CD4-positive, alpha-beta T cell treated with Interleukin-4 for 1 hour (primary cell): ENCODE measurements around the gene NPR1.
"Not testable (repeated sequence)": the region's sequence is repeated elsewhere in the genome, so short reads cannot be mapped to it uniquely, and the experiment has no call there.

Experiments used
- DNase-seq, 2 donors: peaks; one replicate each; pipeline ENCODE4 v3.0.0-alpha.2; 2020 to 2022

The NPR1 gene

DNA sequence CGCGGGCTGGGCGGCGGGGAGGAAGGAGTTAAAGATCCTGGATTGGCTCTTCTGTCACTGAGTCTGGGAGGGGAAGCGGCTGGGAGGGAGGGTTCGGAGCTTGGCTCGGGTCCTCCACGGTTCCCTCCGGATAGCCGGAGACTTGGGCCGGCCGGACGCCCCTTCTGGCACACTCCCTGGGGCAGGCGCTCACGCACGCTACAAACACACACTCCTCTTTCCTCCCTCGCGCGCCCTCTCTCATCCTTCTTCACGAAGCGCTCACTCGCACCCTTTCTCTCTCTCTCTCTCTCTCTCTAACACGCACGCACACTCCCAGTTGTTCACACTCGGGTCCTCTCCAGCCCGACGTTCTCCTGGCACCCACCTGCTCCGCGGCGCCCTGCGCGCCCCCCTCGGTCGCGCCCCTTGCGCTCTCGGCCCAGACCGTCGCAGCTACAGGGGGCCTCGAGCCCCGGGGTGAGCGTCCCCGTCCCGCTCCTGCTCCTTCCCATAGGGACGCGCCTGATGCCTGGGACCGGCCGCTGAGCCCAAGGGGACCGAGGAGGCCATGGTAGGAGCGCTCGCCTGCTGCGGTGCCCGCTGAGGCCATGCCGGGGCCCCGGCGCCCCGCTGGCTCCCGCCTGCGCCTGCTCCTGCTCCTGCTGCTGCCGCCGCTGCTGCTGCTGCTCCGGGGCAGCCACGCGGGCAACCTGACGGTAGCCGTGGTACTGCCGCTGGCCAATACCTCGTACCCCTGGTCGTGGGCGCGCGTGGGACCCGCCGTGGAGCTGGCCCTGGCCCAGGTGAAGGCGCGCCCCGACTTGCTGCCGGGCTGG is at the start of gene NPR1:
Gene NPR1 (plus strand): TSS at position 170 of the 818 bp plus-strand sequence. CDS start 421 bp downstream, at position 591.
- no peak for DNase-seq

DNA sequence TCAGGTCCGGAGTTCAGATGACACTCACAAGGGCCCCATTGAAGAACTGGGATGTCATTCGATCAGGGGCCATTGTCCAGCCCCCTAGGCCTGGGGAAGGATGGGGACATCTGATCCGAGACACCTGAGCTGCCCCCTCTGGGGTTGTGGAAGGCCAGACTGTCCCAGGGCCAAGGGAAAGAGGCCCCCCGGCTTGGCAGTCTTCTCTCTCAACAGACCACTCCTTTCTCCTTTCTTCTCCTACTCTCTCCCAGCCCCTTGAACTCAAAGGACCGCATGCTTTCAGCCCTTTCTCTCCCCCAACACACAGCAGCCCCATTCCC is 49.2 kb upstream of the NPR1 start:
- no peak for DNase-seq

DNA sequence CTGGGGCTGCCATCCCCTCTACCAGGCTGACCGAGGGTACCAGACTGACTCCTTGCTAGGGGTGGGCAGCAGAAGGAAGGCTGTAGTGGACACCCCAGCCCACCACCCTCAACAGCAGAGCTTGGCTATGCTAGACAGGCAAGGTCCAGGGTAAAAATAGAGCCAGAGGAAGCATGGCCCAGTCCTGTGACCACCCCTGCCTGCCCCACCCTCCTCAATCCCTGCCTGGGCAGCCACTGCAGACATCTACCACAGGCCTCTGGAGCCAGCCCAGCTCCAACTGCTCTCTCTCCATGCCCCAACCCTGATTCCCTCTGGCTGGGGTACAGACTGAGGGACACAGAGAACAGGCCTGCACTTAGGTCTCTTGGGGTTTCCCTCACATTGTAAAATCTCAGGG is 48.5 kb upstream of the NPR1 start:
- no peak for DNase-seq

DNA sequence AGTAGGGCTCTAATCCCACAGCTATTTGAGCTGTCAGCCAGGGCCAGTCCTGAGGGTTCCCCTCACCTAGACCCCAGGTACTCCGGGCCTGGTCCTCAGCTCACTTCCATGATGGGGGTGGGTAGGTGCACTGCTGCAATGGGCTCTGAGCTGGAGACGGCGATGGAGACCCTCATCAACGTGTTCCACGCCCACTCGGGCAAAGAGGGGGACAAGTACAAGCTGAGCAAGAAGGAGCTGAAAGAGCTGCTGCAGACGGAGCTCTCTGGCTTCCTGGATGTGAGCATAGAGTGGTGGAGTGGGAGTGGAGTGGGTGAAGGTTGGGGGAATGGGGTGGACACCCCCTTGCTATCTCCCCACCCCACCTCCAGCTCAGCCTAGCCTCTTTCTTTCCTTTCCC is 48.1 kb upstream of the NPR1 start:
- no peak for DNase-seq

DNA sequence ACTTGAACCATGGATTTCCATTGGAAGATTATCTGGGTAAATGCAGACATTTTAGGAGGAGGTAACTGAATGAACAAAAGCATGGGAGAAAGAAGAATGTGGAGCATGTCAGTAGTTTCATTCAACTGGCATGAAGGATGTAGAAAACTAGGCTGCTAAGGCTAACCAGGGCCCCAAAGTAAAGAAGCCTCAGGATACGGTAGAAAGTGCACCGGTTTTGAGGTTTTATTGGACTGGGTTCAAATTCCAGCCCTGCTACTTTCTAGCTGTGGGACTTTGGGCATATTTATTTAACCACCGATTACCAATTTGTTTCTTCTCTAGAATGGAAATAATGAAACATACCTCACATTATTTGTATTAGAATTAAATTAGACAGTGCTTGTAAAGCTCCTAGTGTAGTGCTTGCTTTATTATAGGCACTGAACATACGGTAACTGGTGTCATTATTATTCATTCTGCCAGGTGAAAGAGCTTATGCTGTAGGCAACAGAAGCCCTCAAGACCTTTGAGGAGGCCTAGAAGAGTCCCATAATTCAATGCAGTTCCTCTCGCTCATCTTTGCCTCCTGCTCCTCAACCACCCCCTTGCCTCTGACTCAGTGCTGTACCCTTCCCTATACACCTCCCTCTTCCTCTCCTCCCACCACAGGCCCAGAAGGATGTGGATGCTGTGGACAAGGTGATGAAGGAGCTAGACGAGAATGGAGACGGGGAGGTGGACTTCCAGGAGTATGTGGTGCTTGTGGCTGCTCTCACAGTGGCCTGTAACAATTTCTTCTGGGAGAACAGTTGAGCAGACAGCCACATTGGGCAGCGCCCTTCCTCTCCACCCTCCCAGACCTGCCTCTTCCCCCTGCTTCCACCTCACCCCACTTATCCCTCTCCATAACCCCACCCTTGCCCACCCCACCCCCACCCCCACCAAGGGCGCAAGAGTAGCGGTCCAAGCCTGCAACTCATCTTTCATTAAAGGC is 47.2 kb upstream of the NPR1 start:
- DNase-seq: no peak

DNA sequence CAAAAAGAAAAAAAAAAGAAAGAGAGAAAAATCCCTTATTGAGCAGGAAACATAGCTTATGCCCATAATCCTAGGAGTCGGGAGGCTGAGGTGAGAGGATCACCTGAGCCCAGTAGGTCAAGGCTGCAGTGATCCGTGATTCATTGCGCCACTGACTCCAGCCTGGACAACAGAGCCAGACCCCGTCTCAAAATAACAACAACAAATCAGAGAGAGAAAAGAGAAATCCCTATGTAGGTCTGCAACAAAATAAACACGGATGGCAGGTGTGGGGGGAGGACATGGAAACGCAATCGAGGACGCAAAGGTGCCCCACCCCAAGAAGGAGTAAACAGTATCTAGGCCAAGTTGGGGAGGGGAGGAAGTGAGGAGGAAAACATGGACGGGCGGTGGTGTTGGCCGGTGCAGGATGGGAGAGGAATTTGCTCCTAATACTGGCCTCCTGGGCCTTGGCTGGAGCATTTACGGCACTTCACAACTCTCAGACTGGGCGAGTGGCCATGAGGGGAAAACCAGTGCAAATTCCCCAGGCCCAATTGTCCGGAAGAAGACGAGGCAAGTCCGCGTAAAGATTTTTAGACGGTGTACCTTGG is 45.2 kb upstream of the NPR1 start:
- DNase-seq: no peak

DNA sequence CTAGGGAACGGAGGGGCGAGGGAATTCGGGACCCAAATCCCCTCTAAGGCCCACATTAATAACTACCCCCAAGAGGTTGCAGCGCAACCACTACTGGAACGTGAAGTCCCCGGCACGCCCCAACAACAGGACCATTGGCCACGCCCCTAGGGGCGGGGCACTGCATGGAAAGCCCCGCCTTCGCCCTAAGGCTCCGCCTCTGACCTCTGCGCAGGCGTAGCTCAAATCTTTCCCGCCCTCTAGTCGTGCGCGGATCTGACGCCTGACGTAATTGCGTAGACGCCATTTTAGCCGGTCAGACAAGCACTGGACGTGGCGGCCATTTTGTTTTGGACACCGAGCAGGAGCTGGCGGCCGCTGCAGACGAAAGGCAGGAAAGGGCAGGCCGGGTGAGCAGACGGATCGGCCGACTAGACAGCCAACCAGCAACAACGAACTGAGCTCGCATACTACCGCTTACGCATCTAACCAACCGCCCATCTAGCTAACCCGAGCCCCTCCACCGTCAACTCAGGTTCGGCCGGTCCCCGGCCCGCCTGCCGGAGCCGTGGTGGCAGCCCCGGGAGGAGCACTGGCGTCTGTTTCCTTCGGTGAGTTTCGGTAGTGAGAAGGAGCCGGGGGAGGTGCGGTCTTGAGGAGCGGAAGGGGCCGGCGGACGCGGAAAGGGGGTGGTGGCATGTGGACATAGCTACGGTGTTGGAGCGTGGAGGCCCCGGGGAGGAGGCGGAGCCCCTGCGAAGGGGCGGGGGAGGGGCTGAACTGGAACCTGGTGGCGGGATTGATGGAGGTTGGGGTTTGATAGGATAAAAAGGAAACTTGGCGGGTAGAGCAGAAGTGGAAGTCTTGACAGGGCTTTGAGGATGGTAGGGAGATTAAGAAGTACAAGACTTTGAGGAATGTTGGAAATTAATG is 44.5 kb upstream of the NPR1 start, which contains the start of gene CHTOP:
Gene CHTOP (plus strand): TSS at position 313 of the 912 bp plus-strand sequence. CDS start 2,523 bp downstream, outside the sequence.
- DNase-seq: peak; percentile 97

DNA sequence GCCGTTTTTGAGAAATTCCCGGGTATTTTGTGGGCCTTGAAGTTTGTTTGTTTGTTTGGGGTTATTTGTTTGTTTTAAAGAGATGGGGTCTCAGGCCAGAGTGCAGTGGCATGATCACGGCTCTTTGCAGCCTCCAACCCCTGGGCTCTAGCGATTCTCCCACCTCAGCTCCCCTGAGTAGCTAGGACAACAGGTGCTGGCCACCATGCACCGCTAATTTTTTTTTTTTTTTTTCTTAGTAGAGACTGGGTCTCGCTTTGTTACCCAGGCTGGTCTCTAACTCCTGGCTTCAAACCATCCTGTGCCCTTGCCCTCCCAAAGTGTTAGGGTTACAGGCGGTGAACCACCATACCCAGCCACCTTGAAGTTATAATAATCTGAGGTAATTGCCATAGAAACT is 42.6 kb upstream of the NPR1 start:
- no peak for DNase-seq

DNA sequence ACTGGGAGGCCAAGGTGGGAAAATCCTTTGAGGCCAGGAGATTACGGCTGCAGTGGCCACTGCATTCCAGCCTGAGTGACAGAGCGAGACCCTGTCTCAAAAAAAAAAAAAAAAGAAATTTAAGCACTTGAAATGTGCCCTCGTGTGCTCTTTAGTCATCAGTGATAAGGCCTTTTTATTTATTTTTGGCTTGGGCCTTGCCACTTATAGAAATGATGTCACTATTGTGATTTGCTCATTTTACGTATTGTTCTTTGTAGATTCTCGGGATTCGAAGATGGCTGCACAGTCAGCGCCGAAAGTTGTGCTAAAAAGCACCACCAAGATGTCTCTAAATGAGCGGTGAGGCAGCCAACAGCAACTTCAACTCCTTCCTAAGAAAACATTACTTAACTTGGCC is 42.2 kb upstream of the NPR1 start:
- DNase-seq: no peak

DNA sequence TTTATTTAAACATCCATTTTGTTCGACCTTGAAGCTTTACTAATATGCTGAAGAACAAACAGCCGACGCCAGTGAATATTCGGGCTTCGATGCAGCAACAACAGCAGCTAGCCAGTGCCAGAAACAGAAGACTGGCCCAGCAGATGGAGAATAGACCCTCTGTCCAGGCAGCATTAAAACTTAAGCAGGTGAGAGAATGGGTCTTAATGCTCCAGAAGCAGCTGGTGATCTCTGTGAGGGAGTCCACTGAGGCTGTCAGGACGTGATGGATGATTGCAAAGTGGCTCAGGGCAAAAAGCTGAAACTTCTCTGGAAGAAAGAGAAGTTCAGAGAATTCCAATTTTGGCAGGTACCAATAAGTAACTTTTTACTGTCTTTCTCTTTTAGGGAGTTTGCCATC is 40.2 kb upstream of the NPR1 start:
- DNase-seq: no peak

DNA sequence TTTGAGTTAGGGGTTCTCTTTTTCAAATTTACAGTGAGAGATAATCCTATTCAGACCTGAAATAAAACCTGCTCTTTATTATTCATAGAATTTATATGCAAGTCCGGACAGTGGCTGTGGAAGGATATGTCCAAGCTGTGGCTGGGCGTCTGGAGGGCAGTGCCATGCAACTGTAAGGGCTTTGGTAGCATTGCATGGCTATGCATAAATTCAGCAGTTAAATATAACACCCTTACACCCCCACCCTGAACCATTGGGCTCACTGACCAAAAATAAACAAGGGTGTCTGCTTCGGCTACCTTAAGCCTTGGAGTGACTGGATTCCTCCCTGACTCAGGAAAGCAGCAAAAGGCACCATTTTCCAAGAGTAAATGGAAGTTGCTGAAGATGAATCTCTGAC is 39.2 kb upstream of the NPR1 start:
- DNase-seq: no peak

DNA sequence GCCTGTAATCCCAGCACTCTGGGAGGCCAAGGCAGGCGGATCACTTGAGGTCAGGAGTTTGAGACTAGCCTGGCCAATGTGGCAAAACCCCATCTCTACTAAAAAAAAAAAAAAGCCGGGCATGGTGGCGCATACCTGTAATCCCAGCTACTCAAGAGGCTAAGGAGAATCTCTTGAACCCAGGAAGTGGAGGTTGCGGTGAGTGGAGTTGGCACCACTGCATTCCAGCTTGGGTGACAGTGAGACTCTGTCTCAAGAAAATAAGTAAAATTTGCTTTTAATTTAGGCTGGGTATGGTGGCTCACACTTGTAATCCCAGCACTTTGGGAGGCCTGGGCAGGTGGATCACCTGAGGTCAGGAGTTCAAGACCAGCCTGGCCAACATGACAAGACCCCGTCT is 38.3 kb upstream of the NPR1 start:
- DNase-seq: not testable (repeated sequence)

DNA sequence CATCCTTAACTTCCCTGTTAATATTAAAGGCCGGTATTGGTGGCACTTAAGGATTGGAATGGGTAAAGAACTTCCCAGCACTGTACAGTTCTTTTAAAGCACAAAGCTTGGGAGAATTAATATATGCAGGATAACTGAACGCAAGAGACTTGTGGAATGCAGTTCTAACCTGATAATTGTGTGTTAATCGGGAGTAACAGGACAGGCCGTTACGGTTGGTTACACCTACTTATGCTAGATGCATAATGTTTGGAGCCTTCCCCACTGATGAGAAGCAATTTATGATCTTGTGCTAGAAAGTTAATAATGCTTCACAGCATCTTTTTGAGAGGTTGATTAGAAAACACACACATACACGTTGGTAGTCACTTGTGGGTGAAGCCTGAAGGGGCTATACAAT is 37.6 kb upstream of the NPR1 start:
- DNase-seq: no peak

DNA sequence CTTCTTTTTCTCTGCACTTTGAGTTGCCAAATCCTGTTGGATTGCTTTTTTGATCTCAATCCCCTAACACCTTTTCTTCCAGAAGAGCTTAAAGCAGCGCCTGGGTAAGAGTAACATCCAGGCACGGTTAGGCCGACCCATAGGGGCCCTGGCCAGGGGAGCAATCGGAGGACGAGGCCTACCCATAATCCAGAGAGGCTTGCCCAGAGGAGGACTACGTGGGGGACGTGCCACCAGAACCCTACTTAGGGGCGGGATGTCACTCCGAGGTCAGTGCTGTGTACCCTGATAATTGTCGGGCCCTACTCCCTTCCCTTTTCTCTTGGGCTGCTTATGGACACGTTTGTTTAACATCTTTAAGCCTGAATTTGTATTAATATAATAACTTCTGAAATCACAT is 36.3 kb upstream of the NPR1 start:
- DNase-seq: no peak

DNA sequence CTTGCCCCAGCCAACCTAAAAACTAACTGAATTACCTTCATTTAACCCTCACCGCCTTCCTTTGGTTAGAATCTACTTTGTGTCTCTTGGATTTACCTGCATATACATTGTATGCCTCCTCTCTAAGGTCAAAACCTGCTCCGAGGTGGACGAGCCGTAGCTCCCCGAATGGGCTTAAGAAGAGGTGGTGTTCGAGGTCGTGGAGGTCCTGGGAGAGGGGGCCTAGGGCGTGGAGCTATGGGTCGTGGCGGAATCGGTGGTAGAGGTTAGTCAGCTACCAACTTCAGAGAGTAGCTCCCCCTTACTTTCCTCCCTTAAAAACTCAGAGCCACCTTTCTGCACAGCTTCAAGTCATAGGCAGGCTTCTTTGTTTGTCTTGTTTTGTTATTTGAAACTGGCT is 35.4 kb upstream of the NPR1 start:
- no peak for DNase-seq

DNA sequence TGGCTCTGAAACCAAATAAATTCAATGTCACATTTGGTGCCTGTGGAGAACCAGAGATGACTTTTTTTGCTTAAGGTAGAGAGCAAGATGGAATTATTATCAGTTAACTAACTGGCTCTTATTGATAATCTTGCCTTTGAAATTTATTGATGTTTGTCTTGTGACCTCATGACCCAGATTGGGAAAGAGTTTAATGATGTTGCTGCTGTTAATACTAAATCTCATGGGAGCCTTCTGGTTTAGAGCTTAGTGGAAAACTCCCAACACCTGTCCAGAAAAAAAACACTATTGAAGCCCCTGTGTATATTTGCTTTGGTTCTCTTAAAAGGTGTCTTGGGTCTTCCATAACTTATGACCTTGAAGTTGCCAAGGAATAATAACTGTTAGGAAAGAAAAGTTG is 34.7 kb upstream of the NPR1 start:
- no peak for DNase-seq

DNA sequence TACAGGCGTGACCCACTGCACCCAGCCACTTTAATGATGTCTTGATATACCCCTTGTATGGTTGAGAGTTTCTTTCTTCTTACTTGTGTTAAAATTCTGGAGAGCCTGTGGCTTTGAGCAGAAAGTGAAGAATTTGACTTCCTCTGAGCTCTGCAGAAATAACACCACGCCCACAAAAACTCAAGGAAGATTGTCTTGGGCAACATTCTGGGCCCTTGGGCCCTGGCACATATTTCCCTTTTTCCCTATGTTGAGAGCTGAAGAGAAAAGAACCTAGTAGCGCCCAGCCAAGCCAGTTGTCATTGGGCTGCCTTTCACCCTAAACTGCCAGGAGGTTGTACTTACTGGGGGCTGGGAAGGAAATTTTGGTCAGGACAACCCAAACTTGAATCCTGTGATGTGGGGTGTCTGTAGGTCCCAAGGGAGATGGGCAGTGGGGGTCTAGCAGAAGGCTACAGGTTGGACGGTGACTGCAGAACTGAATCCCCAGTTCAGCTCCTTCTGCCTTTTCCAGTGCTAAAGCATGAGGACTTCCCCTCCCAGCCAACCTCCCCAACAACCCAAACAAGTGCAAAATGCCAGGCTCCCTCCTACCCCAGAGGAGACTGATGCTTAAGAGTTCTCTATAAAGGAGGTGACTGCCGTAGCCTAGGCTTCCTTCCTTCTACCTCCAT is 31.7 kb upstream of the NPR1 start:
- peak in 1 of 2 donors; percentile 25 for DNase-seq

DNA sequence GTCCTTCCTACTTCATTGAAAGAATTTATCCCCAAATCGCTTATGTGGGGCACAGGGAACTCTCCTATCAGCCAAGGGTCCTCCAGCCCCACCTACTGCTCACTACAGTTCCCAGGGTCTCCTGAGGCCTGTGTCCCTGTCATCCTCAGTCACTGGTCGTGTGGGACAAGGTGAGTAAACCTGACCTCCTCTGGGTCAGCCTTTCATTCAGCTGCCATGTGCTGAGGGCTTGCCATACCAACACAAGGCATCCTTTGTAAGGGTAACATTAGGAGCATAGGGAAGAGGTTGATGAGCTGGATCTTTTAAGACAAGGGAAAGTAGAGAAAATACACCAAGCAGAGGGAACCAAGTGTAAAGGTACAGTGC is 31.2 kb upstream of the NPR1 start:
- DNase-seq: no peak

DNA sequence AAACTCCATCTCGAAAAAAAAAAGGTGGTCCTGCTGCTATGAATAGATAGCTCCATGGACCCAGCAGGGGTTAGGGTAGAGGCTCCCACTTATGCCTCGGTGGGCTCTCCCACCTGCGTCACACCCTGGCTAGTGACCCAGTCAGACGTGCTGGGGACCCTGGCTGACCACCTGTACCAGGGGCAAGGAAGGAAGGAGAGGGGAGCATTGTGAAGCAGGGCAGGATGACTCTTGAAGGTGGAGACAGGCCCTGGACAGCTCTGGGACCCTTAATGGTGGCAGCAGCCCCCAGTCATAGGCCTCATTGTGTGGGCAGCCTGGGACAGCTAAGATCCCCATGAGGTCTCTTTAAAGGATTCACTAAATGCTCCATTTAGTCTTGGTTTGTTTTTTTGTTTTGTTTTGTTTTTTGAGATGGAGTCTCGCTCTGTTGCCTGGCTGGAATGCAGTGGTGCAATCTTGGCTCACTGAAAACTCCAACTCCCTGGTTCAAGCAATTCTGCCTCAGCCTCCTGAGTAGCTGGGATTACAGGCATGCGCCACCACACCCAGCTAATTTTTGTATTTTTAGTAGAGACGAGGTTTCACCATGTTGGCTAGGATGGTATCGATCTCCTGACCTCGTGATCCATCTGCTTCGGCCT is 30.4 kb upstream of the NPR1 start:
- no peak for DNase-seq

DNA sequence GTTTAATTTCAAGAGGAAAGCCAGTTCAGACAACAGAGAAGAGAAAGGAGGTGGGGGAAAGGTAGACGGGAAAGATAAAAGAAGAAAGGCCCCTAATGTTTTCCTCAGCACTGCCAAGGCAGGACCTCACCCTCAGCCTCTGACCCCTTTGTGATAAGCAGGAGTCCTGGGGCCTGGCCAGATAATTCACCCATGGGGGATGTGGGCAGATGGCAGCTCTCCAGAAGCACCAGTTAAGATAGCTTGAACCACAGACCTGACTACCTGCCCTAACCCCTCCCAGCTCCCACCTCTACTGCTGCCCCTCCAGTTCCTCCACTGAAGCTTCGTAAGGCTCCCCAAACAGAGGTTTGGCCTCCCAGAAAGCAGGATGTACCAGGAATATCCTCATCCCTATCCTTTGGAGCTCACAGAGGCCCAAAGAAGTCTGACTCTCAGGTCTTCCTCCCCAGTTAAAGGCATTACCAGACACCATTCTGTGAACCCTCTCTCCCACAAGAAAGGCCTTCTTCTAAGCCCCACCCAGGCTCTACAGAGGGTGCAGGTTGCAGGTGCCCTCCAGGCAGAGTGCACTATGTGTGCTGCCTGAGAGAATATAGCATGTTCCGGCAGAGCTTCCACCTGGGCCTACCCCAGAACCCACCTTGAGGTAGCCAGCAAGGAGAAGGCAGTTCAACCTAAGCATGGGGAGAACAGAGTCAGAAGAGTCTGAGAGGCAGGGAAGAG is 29.2 kb upstream of the NPR1 start:
- DNase-seq: peak in 1 of 2 donors; percentile 29

DNA sequence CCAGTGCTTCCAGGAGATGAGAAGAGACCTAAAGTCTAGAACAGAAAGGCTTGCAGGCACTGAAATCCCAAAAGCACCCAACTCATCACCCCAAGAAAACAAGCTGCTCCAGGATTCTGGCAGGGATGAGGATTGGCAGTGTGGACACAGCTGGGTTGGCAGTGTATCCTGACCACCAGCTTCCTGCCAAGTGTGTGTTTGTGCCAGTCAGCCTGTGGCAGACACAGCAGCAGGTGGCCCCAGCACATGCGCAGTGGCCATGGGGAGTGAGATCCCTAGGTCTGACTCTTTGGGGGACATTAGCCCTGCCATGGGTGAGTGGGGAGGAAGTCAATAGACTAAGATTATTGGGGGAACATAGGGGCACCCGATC is 28.6 kb upstream of the NPR1 start:
- no peak for DNase-seq
